Stomach (tissue), 4 donors: ENCODE data around the gene MAGEA6.
"Not testable (repeated sequence)": the region's sequence is repeated elsewhere in the genome, so short reads cannot be mapped to it uniquely, and the experiment has no call there.

Experiments used
- POLR2A ChIP-seq, 4 donors: fragments of 450-650 bp; IDR thresholded peaks; one replicate each; pipeline ENCODE4 v1.6.1; 2016; ENCODE audit warnings: antibody characterized with exemption in 4 of 4, control low read depth in 2 of 4, mild to moderate bottlenecking in 1 of 4, moderate library complexity in 1 of 4
- TF ChIP-seq, protein P1 (sequence below), 7 experiments: fragments of 450-650 bp in 4 of 7; fragments of 200-600 bp in 3 of 7; sonication (generic) in 3 of 7; IDR thresholded peaks; one replicate each; pipeline ENCODE4 v1.5.1; 2016 to 2019; ENCODE audit warnings: antibody characterized with exemption in 7 of 7, control low read depth in 2 of 7, mild to moderate bottlenecking in 1 of 7

DNA sequence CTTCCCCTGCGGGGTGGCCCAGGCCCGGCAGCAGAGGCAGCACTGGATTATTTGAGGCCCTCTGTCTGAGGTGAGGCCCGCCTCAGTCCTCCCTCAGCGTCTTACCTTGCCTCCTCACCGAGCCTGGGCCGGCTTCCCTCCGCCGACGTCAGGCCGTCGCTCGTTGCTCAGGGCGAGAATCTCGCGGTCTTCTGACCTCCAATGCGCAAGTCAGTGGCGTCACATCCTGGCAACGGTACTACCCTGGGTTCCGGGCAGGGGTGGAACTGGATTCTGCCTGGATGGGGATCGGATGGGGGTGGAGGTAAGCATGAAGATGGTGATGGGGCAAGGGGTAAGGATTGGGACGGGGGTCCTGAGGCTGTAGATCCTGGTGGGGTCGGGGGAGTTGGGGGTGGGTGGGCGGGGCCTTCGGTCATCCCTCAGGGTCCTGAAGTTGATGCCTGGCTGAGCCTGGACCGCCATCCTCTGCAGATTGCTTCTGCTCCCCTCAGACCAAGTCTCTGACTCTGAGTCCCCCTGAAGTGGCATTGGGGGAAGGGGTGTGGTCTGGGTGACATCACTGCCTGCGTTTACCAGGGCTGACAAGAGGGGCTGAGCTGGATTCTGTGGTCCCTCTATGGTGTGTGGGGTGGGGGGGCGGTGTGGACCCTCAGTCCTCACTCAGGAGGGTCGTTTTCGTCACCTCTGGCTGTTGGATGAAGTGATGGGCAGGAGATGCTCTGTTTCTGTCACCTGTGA is at the start of gene MAGEA6:
- TF ChIP-seq, protein P1, sequence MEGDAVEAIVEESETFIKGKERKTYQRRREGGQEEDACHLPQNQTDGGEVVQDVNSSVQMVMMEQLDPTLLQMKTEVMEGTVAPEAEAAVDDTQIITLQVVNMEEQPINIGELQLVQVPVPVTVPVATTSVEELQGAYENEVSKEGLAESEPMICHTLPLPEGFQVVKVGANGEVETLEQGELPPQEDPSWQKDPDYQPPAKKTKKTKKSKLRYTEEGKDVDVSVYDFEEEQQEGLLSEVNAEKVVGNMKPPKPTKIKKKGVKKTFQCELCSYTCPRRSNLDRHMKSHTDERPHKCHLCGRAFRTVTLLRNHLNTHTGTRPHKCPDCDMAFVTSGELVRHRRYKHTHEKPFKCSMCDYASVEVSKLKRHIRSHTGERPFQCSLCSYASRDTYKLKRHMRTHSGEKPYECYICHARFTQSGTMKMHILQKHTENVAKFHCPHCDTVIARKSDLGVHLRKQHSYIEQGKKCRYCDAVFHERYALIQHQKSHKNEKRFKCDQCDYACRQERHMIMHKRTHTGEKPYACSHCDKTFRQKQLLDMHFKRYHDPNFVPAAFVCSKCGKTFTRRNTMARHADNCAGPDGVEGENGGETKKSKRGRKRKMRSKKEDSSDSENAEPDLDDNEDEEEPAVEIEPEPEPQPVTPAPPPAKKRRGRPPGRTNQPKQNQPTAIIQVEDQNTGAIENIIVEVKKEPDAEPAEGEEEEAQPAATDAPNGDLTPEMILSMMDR (IDR thresholded peaks at IDR 0.05), result not testable (repeated sequence)
- TF ChIP-seq POLR2A (IDR thresholded peaks at IDR 0.05), result not testable (repeated sequence)
